ENCODE results near the gene OR6C68. TPM values are rescaled to one million over a fixed set of nuclear protein-coding genes. Genes with fewer than 3 reads are reported as not detected.

OR6C68 gene
- total RNA-seq, 1 donor from 2014 or later = not detected

DNA sequence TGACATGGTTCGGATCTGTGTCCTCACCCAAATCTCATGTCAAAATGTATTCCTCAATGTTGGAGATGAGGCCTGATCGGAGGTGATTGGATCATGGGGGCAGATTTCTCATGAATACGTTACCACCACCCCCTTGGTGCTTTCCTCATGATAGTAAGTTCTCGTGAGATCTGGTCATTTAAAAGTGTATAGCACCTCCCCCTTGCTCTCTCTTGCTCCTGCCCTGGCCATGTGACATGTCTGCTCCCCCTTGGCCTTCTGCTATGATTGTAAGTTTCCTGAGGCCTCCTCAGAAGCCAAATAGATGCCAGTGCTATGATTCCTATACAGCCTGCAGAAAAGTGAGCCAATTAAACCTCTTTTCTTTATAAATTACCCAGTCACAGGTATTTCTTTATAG is 7.1 kb downstream of the OR6C68 start:
- TF ChIP-seq, protein P1, sequence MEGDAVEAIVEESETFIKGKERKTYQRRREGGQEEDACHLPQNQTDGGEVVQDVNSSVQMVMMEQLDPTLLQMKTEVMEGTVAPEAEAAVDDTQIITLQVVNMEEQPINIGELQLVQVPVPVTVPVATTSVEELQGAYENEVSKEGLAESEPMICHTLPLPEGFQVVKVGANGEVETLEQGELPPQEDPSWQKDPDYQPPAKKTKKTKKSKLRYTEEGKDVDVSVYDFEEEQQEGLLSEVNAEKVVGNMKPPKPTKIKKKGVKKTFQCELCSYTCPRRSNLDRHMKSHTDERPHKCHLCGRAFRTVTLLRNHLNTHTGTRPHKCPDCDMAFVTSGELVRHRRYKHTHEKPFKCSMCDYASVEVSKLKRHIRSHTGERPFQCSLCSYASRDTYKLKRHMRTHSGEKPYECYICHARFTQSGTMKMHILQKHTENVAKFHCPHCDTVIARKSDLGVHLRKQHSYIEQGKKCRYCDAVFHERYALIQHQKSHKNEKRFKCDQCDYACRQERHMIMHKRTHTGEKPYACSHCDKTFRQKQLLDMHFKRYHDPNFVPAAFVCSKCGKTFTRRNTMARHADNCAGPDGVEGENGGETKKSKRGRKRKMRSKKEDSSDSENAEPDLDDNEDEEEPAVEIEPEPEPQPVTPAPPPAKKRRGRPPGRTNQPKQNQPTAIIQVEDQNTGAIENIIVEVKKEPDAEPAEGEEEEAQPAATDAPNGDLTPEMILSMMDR (IDR thresholded peaks at IDR 0.05; ENCODE audit: insufficient read depth, low read length, poor library complexity, severe bottlenecking) = no peak
- H3K36me3 ChIP-seq (ENCODE audit: control insufficient read depth, insufficient read depth, low read length) = no peaks in the 10 kb centered on the region
- no peaks in the 10 kb centered on the region for H3K27me3 ChIP-seq (ENCODE audit: control insufficient read depth, insufficient read depth, low read length)
- DNase-seq (ENCODE audit: low read depth) = no peak
- H3K4me3 ChIP-seq (ENCODE audit: low read depth, low read length) = no peak overlapping the region

DNA sequence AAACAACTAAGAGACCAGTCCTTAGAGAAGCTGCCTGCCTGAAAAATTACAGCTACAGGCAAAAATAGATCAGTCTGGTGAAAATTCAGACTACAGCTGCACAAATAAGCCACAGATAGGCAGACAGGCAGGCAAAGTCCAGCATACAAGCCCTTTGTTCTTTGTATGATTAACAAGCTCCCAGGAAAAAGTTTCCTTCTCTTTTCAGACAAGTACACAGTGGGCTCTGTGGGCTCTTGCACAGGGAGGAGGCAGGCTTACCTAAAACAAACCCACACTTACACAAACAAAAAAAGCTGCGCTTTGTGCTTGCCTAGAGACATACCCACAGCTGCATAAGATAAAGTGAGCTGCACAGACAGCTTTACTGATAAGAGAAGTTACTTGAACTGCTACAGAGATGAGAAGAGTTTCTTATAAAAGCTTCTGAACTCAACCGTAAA is 7.7 kb downstream of the OR6C68 start:
- DNase-seq (ENCODE audit: low read depth) = no peak
- no peaks in the 10 kb centered on the region for H3K36me3 ChIP-seq (ENCODE audit: control insufficient read depth, insufficient read depth, low read length)
- TF ChIP-seq, protein P1 (IDR thresholded peaks at IDR 0.05; ENCODE audit: insufficient read depth, low read length, poor library complexity, severe bottlenecking) = no peak
- H3K4me3 ChIP-seq (ENCODE audit: low read depth, low read length) = no peak overlapping the region
- H3K27me3 ChIP-seq (ENCODE audit: control insufficient read depth, insufficient read depth, low read length) = no peaks in the 10 kb centered on the region

GRCh38 chr12:55501601-55502000 is 9.4 kb downstream of the OR6C68 start:
- Histone ChIP-seq H3K36me3 (ENCODE audit: control insufficient read depth, insufficient read depth, low read length) (no peaks in the 10 kb centered on the region), H3K4me3 (ENCODE audit: low read depth, low read length) (no peak overlapping the region), H3K27me3 (ENCODE audit: control insufficient read depth, insufficient read depth, low read length) (no peaks in the 10 kb centered on the region)
- no peak for DNase-seq (ENCODE audit: low read depth)
- TF ChIP-seq, protein P1 (IDR thresholded peaks at IDR 0.05; ENCODE audit: insufficient read depth, low read length, poor library complexity, severe bottlenecking) = no peak

GRCh38 chr12:55515696-55516095 is 23.5 kb downstream of the OR6C68 start:
- TF ChIP-seq, protein P1 (IDR thresholded peaks at IDR 0.05; ENCODE audit: insufficient read depth, low read length, poor library complexity, severe bottlenecking) = no peak
- no peak for DNase-seq (ENCODE audit: low read depth)
- no peak overlapping the region for H3K4me3 ChIP-seq (ENCODE audit: low read depth, low read length)
- no peaks in the 10 kb centered on the region for H3K27me3 ChIP-seq (ENCODE audit: control insufficient read depth, insufficient read depth, low read length)
- no peaks in the 10 kb centered on the region for H3K36me3 ChIP-seq (ENCODE audit: control insufficient read depth, insufficient read depth, low read length)

- TF ChIP-seq, protein P1 (IDR thresholded peaks at IDR 0.05; ENCODE audit: insufficient read depth, low read length, poor library complexity, severe bottlenecking) = no peak
- no peak overlapping the region for H3K4me3 ChIP-seq (ENCODE audit: low read depth, low read length)
- no peaks in the 10 kb centered on the region for H3K27me3 ChIP-seq (ENCODE audit: control insufficient read depth, insufficient read depth, low read length)
- DNase-seq (ENCODE audit: low read depth) = no peak
- H3K36me3 ChIP-seq (ENCODE audit: control insufficient read depth, insufficient read depth, low read length) = no peaks in the 10 kb centered on the region
Observed at GRCh38 chr12:55516391-55516790, 24.2 kb downstream of the OR6C68 start.

Other genes starting within 250 kb of the OR6C68 start
- gene OR6C74, start 247.8 kb upstream of the OR6C68 start, total RNA-seq = not detected in 2 replicates
- not detected in 2 replicates for gene OR6C6, start 195.8 kb upstream of the OR6C68 start, total RNA-seq
- not detected in 2 replicates for gene OR6C1, start 178.0 kb upstream of the OR6C68 start, total RNA-seq
- not detected in 2 replicates for gene OR6C3, start 161.6 kb upstream of the OR6C68 start, total RNA-seq
- not detected in 2 replicates for gene OR6C75, start 129.4 kb upstream of the OR6C68 start, total RNA-seq
- not detected in 2 replicates for gene OR6C65, start 91.8 kb upstream of the OR6C68 start, total RNA-seq
- not detected in 2 replicates for gene OR6C76, start 66.1 kb upstream of the OR6C68 start, total RNA-seq
- not detected in 2 replicates for gene OR6C2, start 48.3 kb upstream of the OR6C68 start, total RNA-seq
- gene OR6C70, start 22.2 kb upstream of the OR6C68 start, total RNA-seq = not detected in 2 replicates
- not detected in 2 replicates for gene OR6C4, start 57.2 kb downstream of the OR6C68 start, total RNA-seq
- gene OR2AP1, start 80.1 kb downstream of the OR6C68 start, total RNA-seq = not detected in 2 replicates
- not detected in 2 replicates for gene OR10P1, start 144.5 kb downstream of the OR6C68 start, total RNA-seq
- 2.0 and 6.4 TPM in 2 replicates for gene ITGA7, start 215.5 kb downstream of the OR6C68 start, total RNA-seq
- 109 and 131 TPM in 2 replicates for gene BLOC1S1, start 223.7 kb downstream of the OR6C68 start, total RNA-seq
- 3.6 and 4.7 TPM in 2 replicates for gene RDH5, start 228.0 kb downstream of the OR6C68 start, total RNA-seq
- gene CD63, start 236.6 kb downstream of the OR6C68 start, total RNA-seq = 1,013 and 1,149 TPM in 2 replicates

Measured in kidney epithelial cell (primary cell).